NCI-H446 (cell line): ENCODE measurements around the gene SNX15.
A peak's percentile ranks its signal among the peaks of the same experiment; 100 is the strongest.
"Not testable (repeated sequence)": the region's sequence is repeated elsewhere in the genome, so short reads cannot be mapped to it uniquely, and the experiment has no call there.

Experiments
- DNase-seq, 2 experiments: peaks; one replicate each; lab custom pipeline; 2025; lab: John Stamatoyannopoulos, UW

The SNX15 gene

GRCh38 chr11:65014726-65015227 lies 12.5 kb upstream of the SNX15 start:
- DNase-seq, result no peak

GRCh38 chr11:65016705-65017104 lies 10.5 kb upstream of the SNX15 start:
- no peak for DNase-seq

GRCh38 chr11:65017937-65018336 lies 9.3 kb upstream of the SNX15 start:
- DNase-seq, result no peak

GRCh38 chr11:65019824-65020223 lies 7.4 kb upstream of the SNX15 start:
- DNase-seq, result no peak

- no peak for DNase-seq
These were observed 6.2 kb upstream of the SNX15 start for GRCh38 chr11:65021003-65021402.

GRCh38 chr11:65021509-65021908 lies 5.7 kb upstream of the SNX15 start:
- no peak for DNase-seq

- not testable (repeated sequence) for DNase-seq
These were observed 3.7 kb upstream of the SNX15 start for GRCh38 chr11:65023502-65023901.

GRCh38 chr11:65026810-65027209 lies 429 bp upstream of the SNX15 start:
- DNase-seq, result no peak

- no peak for DNase-seq
These were observed 5.0 kb downstream of the SNX15 start for GRCh38 chr11:65032216-65032615.

GRCh38 chr11:65034423-65034822 lies 7.2 kb downstream of the SNX15 start:
- no peak for DNase-seq

- DNase-seq, result no peak
These were observed 8.3 kb downstream of the SNX15 start for GRCh38 chr11:65035579-65035978.

- peak in 1 of 2 experiments; percentile 65 for DNase-seq
These were observed 9.7 kb downstream of the SNX15 start for GRCh38 chr11:65036931-65037330.

GRCh38 chr11:65040520-65040846 lies 13.2 kb downstream of the SNX15 start:
- no peak for DNase-seq

GRCh38 chr11:65040847-65041622 lies 13.8 kb downstream of the SNX15 start, which contains the start of gene SAC3D1:
Gene SAC3D1 (plus strand): TSS chr11:65041210. CDS start chr11:65041293, 83 bp downstream.
- DNase-seq, result peak; percentile 94 to 99

GRCh38 chr11:65042891-65043290 lies 15.7 kb downstream of the SNX15 start:
- DNase-seq, result no peak

GRCh38 chr11:65043881-65044501 lies 16.8 kb downstream of the SNX15 start:
- no peak for DNase-seq

- no peak for DNase-seq
These were observed 17.8 kb downstream of the SNX15 start for GRCh38 chr11:65045061-65045460.

GRCh38 chr11:65045728-65046127 lies 18.5 kb downstream of the SNX15 start:
- no peak for DNase-seq

GRCh38 chr11:65047581-65048422 lies 20.6 kb downstream of the SNX15 start:
- DNase-seq, result no peak

GRCh38 chr11:65051398-65051858 lies 24.2 kb downstream of the SNX15 start:
- no peak for DNase-seq

GRCh38 chr11:65053827-65054508 lies 26.7 kb downstream of the SNX15 start:
- no peak for DNase-seq

GRCh38 chr11:65055538-65055937 lies 28.3 kb downstream of the SNX15 start:
- DNase-seq, result no peak
